ENCODE data around the gene MYO1D. TPM values are rescaled to one million over a fixed set of nuclear protein-coding genes. Genes with fewer than 3 reads are reported as not detected.
A peak's percentile ranks its signal among the peaks of the same experiment; 100 is the strongest.

MYO1D gene
- total and polyA plus RNA-seq, 8 donors, result 11.6 to 727 (median 73.4) TPM

DNA sequence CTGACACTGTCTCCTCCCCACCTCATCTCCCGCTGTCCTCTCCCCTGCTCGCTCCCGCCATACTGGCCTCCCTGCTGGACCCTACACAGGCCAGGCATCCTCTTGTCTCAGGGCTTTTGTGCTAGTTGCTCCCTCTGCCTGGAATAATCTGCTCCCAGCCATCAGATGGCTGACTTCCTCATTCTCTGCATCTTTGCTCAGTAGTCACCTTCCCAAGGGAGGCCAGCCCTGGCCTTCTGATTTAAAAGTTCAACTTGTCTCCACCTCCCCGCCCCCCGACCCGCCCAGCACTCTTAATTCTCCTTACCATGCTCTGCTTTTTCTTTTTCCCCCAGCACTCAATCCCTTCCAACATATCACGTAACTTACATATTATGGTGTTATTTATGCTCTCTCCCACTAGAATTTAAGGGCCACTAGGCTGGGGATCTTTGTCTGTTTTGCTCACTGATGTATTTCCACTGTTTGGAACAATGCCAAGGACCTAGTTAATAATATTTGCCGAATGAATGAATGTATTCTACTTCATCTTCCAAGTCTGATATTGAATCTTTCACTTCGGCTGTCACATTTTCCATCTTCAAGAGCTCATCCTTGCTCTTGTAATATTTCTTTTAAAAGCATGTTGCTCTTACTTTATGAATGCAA, 211.9 kb downstream of the MYO1D start:
- Histone ChIP-seq H3K4me3 (no peak overlapping the region), H3K9me3 (no peaks in the 10 kb centered on the region), H3K27ac (no peak overlapping the region), H3K4me1 (no peaks in the 10 kb centered on the region), H3K36me3 (peaks cover 0 to 5% (median 0%) of the 10 kb centered on the region in 4 donors), H3K27me3 (no peaks in the 10 kb centered on the region)
- TF ChIP-seq POLR2AphosphoS5 (IDR thresholded peaks at IDR 0.05), result no peak
- TF ChIP-seq, protein P1, sequence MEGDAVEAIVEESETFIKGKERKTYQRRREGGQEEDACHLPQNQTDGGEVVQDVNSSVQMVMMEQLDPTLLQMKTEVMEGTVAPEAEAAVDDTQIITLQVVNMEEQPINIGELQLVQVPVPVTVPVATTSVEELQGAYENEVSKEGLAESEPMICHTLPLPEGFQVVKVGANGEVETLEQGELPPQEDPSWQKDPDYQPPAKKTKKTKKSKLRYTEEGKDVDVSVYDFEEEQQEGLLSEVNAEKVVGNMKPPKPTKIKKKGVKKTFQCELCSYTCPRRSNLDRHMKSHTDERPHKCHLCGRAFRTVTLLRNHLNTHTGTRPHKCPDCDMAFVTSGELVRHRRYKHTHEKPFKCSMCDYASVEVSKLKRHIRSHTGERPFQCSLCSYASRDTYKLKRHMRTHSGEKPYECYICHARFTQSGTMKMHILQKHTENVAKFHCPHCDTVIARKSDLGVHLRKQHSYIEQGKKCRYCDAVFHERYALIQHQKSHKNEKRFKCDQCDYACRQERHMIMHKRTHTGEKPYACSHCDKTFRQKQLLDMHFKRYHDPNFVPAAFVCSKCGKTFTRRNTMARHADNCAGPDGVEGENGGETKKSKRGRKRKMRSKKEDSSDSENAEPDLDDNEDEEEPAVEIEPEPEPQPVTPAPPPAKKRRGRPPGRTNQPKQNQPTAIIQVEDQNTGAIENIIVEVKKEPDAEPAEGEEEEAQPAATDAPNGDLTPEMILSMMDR (IDR thresholded peaks at IDR 0.05), result no peak
- no peak for TF ChIP-seq EP300 (IDR thresholded peaks at IDR 0.05)
- TF ChIP-seq POLR2A (IDR thresholded peaks at IDR 0.05), result no peak
- 85 to 91% (median 88%) methylated on average over 9 of the region's 9 CpGs for WGBS, 5 donors
- DNase-seq, result no peak
- intact Hi-C loops (cut with DNase I; ENCODE audit: low total_unique reads), result loop anchor here (10.0 kb wide), 1 partner anchor 100 kb away; no protein-coding TSS in a partner anchor

DNA sequence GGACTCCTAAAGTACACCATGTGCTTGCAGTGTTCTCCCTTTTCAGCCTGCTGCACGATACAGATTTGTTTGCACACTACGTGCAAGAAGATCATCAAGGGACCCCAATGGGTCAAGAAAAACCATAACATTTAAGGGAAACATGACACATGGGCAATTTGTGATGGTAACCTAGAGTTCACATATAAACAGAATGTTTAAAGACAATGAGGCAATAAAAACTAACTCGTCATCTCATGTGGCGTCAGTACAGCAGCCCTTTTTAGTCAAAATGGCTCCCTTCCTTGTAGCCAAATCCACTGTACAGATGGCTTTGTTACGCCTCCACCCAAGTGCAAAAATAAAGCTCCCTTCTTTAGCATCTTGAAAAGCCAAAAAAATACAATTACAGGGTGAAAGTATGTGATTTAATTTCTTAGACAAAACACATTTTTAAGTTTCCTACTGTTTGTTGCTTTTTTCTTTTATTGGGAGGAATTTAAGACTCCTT, 216.4 kb downstream of the MYO1D start:
- no peaks in the 10 kb centered on the region for H3K9me3 ChIP-seq
- no peaks in the 10 kb centered on the region for H3K27me3 ChIP-seq
- no peak overlapping the region for H3K27ac ChIP-seq
- H3K36me3 ChIP-seq, result peaks cover 4 to 29% (median 10%) of the 10 kb centered on the region in 4 donors
- H3K4me3 ChIP-seq, result no peak overlapping the region
- intact Hi-C loops (cut with DNase I; ENCODE audit: low total_unique reads), result loop anchor here (10.0 kb wide), 1 partner anchor 104 kb away; no protein-coding TSS in a partner anchor
- DNase-seq, result no peak
- TF ChIP-seq POLR2AphosphoS5 (IDR thresholded peaks at IDR 0.05), result no peak
- TF ChIP-seq EP300 (IDR thresholded peaks at IDR 0.05), result no peak
- no peak for TF ChIP-seq POLR2A (IDR thresholded peaks at IDR 0.05)
- H3K4me1 ChIP-seq, result peaks cover 0 to 18% (median 7%) of the 10 kb centered on the region in 4 donors
- WGBS, 5 donors, result 71 to 83% (median 82%) methylated on average over 5 of the region's 5 CpGs

DNA sequence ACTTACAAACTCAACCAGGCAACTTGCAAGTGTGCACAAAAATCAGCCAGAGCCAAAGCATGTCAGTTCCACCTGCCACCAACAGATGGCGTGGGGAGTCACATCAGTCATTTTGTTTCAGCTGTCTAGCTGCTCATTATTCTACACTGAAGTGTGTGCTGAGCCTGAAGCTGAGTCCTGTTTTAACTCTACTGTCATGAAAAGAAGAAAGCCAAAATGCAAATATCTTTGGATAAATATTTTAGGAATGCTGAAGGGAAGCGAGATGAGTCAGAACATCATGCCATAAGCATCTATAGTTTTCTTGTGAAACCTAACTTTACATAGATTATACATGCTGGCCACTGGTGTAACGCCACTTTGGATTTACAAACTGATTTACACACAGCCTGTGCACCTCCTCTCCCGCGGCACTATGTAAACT, 217.5 kb downstream of the MYO1D start:
- intact Hi-C loops (cut with DNase I; ENCODE audit: low total_unique reads), result no loop called here
- no peaks in the 10 kb centered on the region for H3K27me3 ChIP-seq
- H3K4me1 ChIP-seq, result peaks cover 0 to 18% (median 7%) of the 10 kb centered on the region in 4 donors
- peaks cover 5 to 40% (median 16%) of the 10 kb centered on the region in 4 donors for H3K36me3 ChIP-seq
- WGBS, 5 donors, result 13 to 25% (median 18%) methylated on average over 5 of the region's 5 CpGs
- H3K9me3 ChIP-seq, result no peaks in the 10 kb centered on the region
- no peak overlapping the region for H3K4me3 ChIP-seq
- TF ChIP-seq EP300 (IDR thresholded peaks at IDR 0.05), result no peak
- peak in 1 of 3 donors; percentile 34 for TF ChIP-seq POLR2AphosphoS5 (IDR thresholded peaks at IDR 0.05)
- TF ChIP-seq POLR2A (IDR thresholded peaks at IDR 0.05), result no peak
- TF ChIP-seq, protein P1 (IDR thresholded peaks at IDR 0.05), result peak in 5 of 7 experiments; percentile 73 to 94 (median 88)
- no peak overlapping the region for H3K27ac ChIP-seq
- peak; percentile 77 to 89 for DNase-seq

DNA sequence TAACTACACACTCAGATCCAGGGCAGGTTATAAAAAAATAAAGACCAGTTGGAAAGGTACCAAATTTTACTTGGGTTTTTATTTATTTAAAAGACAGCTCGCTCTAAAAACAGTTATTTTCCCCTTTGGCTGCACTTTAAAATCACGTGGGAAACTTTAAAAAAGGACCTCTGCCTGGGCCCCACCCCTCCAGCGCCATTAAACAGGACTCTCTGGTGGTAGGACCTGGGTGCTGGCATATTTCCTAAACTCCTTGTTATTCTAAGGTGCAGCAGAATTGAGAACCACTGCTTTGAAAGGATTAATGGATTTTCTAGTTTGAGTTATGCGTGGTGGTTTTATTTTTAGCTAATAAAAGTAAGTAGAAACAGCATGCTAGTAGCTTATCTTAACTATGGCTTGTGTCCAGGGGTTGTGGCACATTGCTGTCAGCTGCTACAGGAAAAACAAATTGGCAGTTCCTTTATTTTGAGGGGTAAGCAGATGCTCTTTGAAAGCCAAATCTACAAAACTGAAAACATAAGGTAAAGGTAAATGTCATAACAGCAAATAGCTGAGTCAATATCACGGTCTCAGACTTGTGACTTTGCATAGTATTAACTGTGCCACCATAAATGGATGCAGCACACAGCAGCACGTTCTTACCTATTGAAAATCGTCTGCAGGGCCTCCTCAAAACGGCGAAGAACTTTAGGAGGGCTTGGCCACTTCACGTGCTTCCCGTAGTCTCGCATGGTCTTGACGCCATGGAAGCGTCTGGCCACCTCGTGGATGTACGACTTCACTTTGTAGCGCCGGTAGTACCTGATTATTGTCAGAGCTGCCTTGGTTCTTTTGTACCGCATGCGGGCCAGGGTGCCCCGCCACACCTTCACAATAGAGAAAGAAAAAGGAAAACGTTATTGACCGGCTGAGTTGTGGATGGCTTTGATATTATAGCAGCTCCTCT, 218.2 kb downstream of the MYO1D start:
- TF ChIP-seq, protein P1 (IDR thresholded peaks at IDR 0.05), result no peak
- TF ChIP-seq POLR2A (IDR thresholded peaks at IDR 0.05), result no peak
- TF ChIP-seq POLR2AphosphoS5 (IDR thresholded peaks at IDR 0.05), result no peak
- TF ChIP-seq EP300 (IDR thresholded peaks at IDR 0.05), result no peak
- WGBS, 5 donors, result 59 to 71% (median 67%) methylated on average over 23 of the region's 23 CpGs

More for the DNA sequence above, 218.2 kb downstream of the MYO1D start:
- intact Hi-C loops (cut with DNase I; ENCODE audit: low total_unique reads), result no loop called here
- Histone ChIP-seq H3K4me1 (peaks cover 0 to 18% (median 7%) of the 10 kb centered on the region in 4 donors), H3K27ac (peak overlapping the region in 1 of 5 donors; percentile 26), H3K27me3 (no peaks in the 10 kb centered on the region), H3K9me3 (no peaks in the 10 kb centered on the region), H3K4me3 (no peak overlapping the region), H3K36me3 (peaks cover 9 to 46% (median 23%) of the 10 kb centered on the region in 4 donors)
- no peak for DNase-seq
